Smooth muscle cell (in vitro differentiated cells): ENCODE measurements around the gene CYB561D1. TPM values are rescaled to one million over a fixed set of nuclear protein-coding genes. Genes with fewer than 3 reads are reported as not detected.

ENCODE experiments used
- DNase-seq: peaks from one replicate; lab custom pipeline; 2025; ENCODE audit not compliant: unreplicated experiment; lab: John Stamatoyannopoulos, UW
- H2AFZ ChIP-seq: fragments of 200-600 bp; sonication (generic); 2 replicates; pipeline ENCODE4 v1.6.0; 2016; ENCODE audit warnings: antibody characterized with exemption, low read depth, mild to moderate bottlenecking
- H3F3A ChIP-seq: fragments of 200-600 bp; sonication (generic); 2 replicates; pipeline ENCODE4 v1.6.0; 2017; ENCODE audit warnings: antibody characterized with exemption, low read depth
- H3K27ac ChIP-seq: fragments of 200-600 bp; sonication (generic); 2 replicates; pipeline ENCODE4 v1.5.1; 2016; ENCODE audit warnings: low read depth, mild to moderate bottlenecking
- H3K27me3 ChIP-seq: fragments of 200-600 bp; sonication (generic); 2 replicates; pipeline ENCODE4 v1.6.1; 2016; ENCODE audit warnings: low read depth, mild to moderate bottlenecking
- H3K36me3 ChIP-seq: fragments of 200-600 bp; sonication (generic); 2 replicates; pipeline ENCODE4 v1.5.1; 2016; ENCODE audit warnings: low read depth
- H3K4me1 ChIP-seq: fragments of 200-600 bp; sonication (generic); 2 replicates; pipeline ENCODE4 v1.5.1; 2016; ENCODE audit warnings: low read depth
- H3K4me2 ChIP-seq: fragments of 200-600 bp; sonication (generic); 2 replicates; pipeline ENCODE4 v1.6.0; 2016; ENCODE audit warnings: mild to moderate bottlenecking
- H3K4me3 ChIP-seq: fragments of 200-600 bp; sonication (generic); 2 replicates; pipeline ENCODE4 v1.5.1; 2016; ENCODE audit warnings: mild to moderate bottlenecking
- H3K79me2 ChIP-seq: fragments of 200-600 bp; sonication (generic); 2 replicates; pipeline ENCODE4 v1.6.0; 2016; ENCODE audit warnings: low read depth, mild to moderate bottlenecking
- H3K9ac ChIP-seq: fragments of 200-600 bp; sonication (generic); 2 replicates; pipeline ENCODE4 v1.6.0; 2016; ENCODE audit warnings: low read depth
- H3K9me3 ChIP-seq: fragments of 200-600 bp; sonication (generic); replicated peaks from 2 replicates; pipeline ENCODE4 v1.5.1; 2016; ENCODE audit warnings: low read depth
- H4K20me1 ChIP-seq: fragments of 200-600 bp; sonication (generic); 2 replicates; pipeline ENCODE4 v1.6.0; 2016; ENCODE audit warnings: low read depth
- WGBS: methylation state at CpG from one replicate; pipeline ENCODE4 v1.1.7; 2016; ENCODE audit warnings: low lambda C conversion rate; 5-methylcytosine and 5-hydroxymethylcytosine counted together
- polyA plus RNA-seq: library from polyadenylated mRNA; unstranded; fragments of >200 nt; fragmentation: Nextera tagmentation; extraction: Ambion mirVana; gene quantifications from 2 replicates; pipeline ENCODE4 v1.2.1, GENCODE V29; 2016
- total RNA-seq: library from RNA; depleted of rRNA; stranded (reverse); fragments of >200 nt; gene quantifications from 2 replicates; pipeline ENCODE4 v1.2.3, GENCODE V29; 2014
- TF ChIP-seq, protein P1 (sequence below): fragments of 200-600 bp; sonication (generic); IDR thresholded peaks from 2 replicates; pipeline ENCODE4 v1.5.1; 2017; ENCODE audit warnings: borderline replicate concordance, mild to moderate bottlenecking, antibody characterized with exemption; ENCODE audit not compliant: insufficient read depth, poor library complexity, severe bottlenecking

The CYB561D1 gene
- total and polyA plus RNA-seq, 2 experiments from 2014 or later = 4.5 to 5.3 TPM

DNA sequence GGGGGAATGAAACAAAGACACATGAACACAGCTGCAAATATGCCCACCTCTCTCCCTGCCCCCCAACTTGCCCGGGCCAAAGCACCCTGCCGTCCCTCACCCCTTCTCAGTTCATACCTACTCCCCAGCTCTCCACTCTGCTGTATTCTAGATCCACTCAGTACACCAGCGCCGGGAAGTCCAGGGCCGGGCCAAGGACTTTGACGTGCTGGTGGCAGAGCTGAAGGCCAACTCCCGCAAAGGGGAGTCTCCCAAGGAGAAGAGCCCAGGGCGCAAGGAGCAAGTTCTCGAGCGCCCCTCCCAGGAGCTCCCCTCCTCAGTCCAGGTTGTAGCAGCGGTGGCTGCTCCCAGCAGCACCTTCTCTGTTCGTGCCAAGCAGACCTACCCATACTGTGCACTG lies 5.2 kb upstream of the CYB561D1 start:
- H3K4me3 ChIP-seq = no peak overlapping the region
- peaks cover 8% of the 10 kb centered on the region for H3K4me1 ChIP-seq
- no peaks in the 10 kb centered on the region for H4K20me1 ChIP-seq
- no peaks in the 10 kb centered on the region for H3K36me3 ChIP-seq
- no peak overlapping the region for H3K4me2 ChIP-seq
- H3K9me3 ChIP-seq = no peaks in the 10 kb centered on the region
- no peak overlapping the region for H2AFZ ChIP-seq
- H3K9ac ChIP-seq = no peak overlapping the region
- H3K27ac ChIP-seq = no peak overlapping the region
- H3K27me3 ChIP-seq = no peaks in the 10 kb centered on the region
- DNase-seq = no peak
- 94% methylated on average over 12 of the region's 12 CpGs for WGBS
- TF ChIP-seq, protein P1, sequence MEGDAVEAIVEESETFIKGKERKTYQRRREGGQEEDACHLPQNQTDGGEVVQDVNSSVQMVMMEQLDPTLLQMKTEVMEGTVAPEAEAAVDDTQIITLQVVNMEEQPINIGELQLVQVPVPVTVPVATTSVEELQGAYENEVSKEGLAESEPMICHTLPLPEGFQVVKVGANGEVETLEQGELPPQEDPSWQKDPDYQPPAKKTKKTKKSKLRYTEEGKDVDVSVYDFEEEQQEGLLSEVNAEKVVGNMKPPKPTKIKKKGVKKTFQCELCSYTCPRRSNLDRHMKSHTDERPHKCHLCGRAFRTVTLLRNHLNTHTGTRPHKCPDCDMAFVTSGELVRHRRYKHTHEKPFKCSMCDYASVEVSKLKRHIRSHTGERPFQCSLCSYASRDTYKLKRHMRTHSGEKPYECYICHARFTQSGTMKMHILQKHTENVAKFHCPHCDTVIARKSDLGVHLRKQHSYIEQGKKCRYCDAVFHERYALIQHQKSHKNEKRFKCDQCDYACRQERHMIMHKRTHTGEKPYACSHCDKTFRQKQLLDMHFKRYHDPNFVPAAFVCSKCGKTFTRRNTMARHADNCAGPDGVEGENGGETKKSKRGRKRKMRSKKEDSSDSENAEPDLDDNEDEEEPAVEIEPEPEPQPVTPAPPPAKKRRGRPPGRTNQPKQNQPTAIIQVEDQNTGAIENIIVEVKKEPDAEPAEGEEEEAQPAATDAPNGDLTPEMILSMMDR = no peak
- H3K79me2 ChIP-seq = no peaks in the 10 kb centered on the region
- no peaks in the 10 kb centered on the region for H3F3A ChIP-seq

DNA sequence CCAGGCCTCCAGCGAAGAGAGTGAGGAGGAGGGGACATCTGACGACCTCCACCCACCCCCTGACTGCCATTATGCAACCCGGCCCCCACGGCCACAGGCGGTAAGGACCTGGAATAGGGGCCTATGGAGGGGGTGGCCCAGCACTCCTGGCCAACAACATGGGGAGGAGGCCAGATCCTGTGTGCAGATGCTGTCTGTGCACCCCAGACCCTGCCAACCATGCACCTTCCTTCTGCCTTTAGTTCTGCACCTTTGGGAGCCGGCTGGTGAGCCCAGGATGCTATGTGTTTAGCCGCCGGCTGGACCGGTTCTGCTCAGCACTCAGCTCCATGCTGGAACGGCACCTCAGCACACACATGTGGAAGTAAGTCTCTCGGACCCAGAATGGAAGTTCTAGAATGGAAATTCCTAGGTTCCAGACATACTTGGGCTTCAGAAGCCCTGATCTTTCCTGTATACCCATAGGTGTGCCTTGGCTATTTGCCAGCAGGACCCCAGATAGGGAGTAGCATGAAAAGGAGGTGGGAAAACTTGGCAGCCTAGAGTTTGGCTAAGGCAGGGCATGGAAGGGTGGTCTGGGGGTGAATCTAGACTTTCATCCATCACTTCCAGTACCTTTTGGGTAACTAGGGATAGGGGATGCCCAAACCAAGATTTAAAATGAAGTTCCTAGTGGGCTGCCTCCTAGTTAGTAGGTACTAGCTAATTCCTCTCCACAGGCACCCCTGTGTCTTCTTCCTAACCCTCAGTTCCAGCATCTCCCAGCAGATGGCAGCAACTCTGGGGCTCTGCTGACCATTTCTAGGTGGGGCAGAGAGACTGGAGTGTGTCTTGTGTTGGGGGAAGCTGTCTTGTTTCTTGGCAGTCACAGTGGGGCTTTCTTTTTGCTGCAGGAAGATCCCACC lies 3.6 kb upstream of the CYB561D1 start:
- H4K20me1 ChIP-seq = no peaks in the 10 kb centered on the region
- H3K27ac ChIP-seq = no peak overlapping the region
- H3K4me3 ChIP-seq = no peak overlapping the region
- H3K36me3 ChIP-seq = no peaks in the 10 kb centered on the region
- H3K4me2 ChIP-seq = no peak overlapping the region
- peaks cover 8% of the 10 kb centered on the region for H3K79me2 ChIP-seq
- peaks cover 4% of the 10 kb centered on the region for H3K4me1 ChIP-seq
- 93% methylated on average over 11 of the region's 11 CpGs for WGBS
- no peak overlapping the region for H2AFZ ChIP-seq
- no peaks in the 10 kb centered on the region for H3K9me3 ChIP-seq
- no peaks in the 10 kb centered on the region for H3K27me3 ChIP-seq
- H3F3A ChIP-seq = no peaks in the 10 kb centered on the region
- H3K9ac ChIP-seq = no peak overlapping the region
- peak; percentile 16 for DNase-seq
- TF ChIP-seq, protein P1 = peak; percentile 78

DNA sequence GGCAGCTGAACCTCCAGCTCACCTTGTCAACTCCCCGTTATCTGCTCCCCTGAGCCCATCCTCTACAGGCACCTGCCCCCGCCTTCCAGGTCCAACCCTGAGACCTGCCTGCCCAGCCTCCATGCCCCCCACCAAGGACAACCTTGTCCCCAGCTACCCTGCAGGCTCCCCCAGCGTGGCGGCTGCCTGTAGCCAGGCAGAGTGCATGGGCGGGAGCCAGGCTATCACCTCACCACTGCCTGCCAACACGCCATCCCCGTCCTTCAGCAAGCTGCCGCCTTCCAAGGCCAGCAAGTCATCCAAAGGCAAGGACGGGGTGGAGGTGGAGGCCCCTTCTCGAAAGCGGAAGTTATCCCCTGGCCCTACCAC lies 3.0 kb upstream of the CYB561D1 start:
- Histone ChIP-seq H3K9me3 (no peaks in the 10 kb centered on the region), H3K27ac (no peak overlapping the region)
- TF ChIP-seq, protein P1 = no peak

More for the DNA sequence above, 3.0 kb upstream of the CYB561D1 start:
- no peaks in the 10 kb centered on the region for H3K27me3 ChIP-seq
- peaks cover 8% of the 10 kb centered on the region for H3K79me2 ChIP-seq
- no peaks in the 10 kb centered on the region for H4K20me1 ChIP-seq
- H3K9ac ChIP-seq = no peak overlapping the region
- H2AFZ ChIP-seq = no peak overlapping the region
- no peak overlapping the region for H3K4me2 ChIP-seq
- WGBS = 93% methylated on average over 11 of the region's 11 CpGs
- peaks cover 4% of the 10 kb centered on the region for H3K4me1 ChIP-seq
- DNase-seq = no peak
- H3K36me3 ChIP-seq = no peaks in the 10 kb centered on the region
- H3F3A ChIP-seq = no peaks in the 10 kb centered on the region
- H3K4me3 ChIP-seq = no peak overlapping the region
